Measurements from ENCODE around the gene TBC1D21.

DNA sequence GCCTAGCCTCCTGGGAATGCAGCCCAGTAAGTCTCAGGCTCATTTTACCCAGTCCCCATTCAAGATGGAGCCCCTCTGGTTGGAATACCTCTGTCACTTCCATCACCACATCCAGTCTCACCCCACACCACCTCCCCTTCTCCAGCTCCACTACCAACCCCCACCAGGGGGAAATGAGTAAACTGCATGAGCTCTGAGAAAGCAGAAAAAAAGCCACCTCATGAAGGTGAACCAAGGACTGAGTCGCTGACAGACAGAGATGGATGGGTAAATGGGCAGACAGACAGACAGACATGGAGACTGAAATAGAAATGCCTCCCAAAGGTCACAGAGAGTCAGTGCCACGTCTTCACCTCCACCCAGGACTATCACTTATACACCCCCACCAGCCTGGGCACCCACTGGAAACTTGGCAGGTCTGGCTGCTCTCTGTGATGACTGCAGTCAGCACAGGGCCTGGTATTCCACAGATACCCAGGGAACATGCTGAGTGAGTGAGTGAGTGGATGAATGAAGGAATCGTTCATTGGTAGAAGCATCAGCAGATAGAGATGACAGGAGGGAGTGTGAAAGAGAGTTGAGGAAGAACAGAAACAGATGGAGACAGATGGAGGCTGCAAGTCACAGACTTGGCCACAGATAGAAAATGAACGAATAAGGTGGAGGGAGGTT lies 48.0 kb downstream of the TBC1D21 start:
- TF ChIP-seq GATA3 (IDR thresholded peaks at IDR 0.05; ENCODE audit: low read depth, low read length): no peak
- TF ChIP-seq GATA2 (IDR thresholded peaks at IDR 0.05; ENCODE audit: low read depth, low read length): no peak

Data from SH-SY5Y (cell line).